Epithelial cell of proximal tubule (primary cell): ENCODE results near the gene INO80. TPM values are rescaled to one million over a fixed set of nuclear protein-coding genes. Genes with fewer than 3 reads are reported as not detected.
A peak's percentile ranks its signal among the peaks of the same experiment; 100 is the strongest.

Experiments used
- DNase-seq: peaks from one replicate; pipeline ENCODE4 v3.0.0-alpha.2; 2011; ENCODE audit warnings: low read depth
- H3K4me3 ChIP-seq: 2 replicates; pipeline ENCODE4 v1.5.1; 2011; ENCODE audit warnings: low read depth, mild to moderate bottlenecking, low read length
- CTCF ChIP-seq: conservative IDR thresholded peaks from 2 replicates; pipeline ENCODE4 v1.5.1; 2012; ENCODE audit warnings: low read depth, mild to moderate bottlenecking, low read length
- total RNA-seq: library from RNA; depleted of rRNA; stranded (reverse); fragments of >200 nt; gene quantifications from 2 replicates; pipeline ENCODE4 v1.2.3, GENCODE V29; 2015

Gene INO80
- total RNA-seq, 1 donor from 2014 or later = 33.8 TPM

- no peak overlapping the region for H3K4me3 ChIP-seq
- DNase-seq = no peak
- TF ChIP-seq CTCF = no peak
Measured at GRCh38 chr15:40995656-40996055, 120.4 kb downstream of the INO80 start.

- DNase-seq = no peak
- no peak for TF ChIP-seq CTCF
- no peak overlapping the region for H3K4me3 ChIP-seq
Measured at GRCh38 chr15:40992825-40993224, 123.3 kb downstream of the INO80 start.

GRCh38 chr15:40992241-40992741 lies 123.8 kb downstream of the INO80 start:
- H3K4me3 ChIP-seq = no peak overlapping the region
- TF ChIP-seq CTCF = no peak
- DNase-seq = no peak

GRCh38 chr15:40991355-40991754 lies 124.7 kb downstream of the INO80 start:
- DNase-seq = no peak

GRCh38 chr15:40990789-40991188 lies 125.3 kb downstream of the INO80 start:
- DNase-seq = no peak
- TF ChIP-seq CTCF = no peak
- no peak overlapping the region for H3K4me3 ChIP-seq

More at GRCh38 chr15:40991355-40991754, 124.7 kb downstream of the INO80 start:
- no peak overlapping the region for H3K4me3 ChIP-seq
- TF ChIP-seq CTCF = no peak

GRCh38 chr15:40990080-40990479 lies 126.0 kb downstream of the INO80 start:
- DNase-seq = peak; percentile 6
- H3K4me3 ChIP-seq = no peak overlapping the region
- TF ChIP-seq CTCF = no peak

GRCh38 chr15:40988156-40988555 lies 127.9 kb downstream of the INO80 start:
- no peak overlapping the region for H3K4me3 ChIP-seq
- DNase-seq = no peak
- no peak for TF ChIP-seq CTCF
